Articular chondrocyte of knee joint (primary cell): ENCODE results near the gene RAB19. TPM values are rescaled to one million over a fixed set of nuclear protein-coding genes. Genes with fewer than 3 reads are reported as not detected.
A peak's percentile ranks its signal among the peaks of the same experiment; 100 is the strongest.

Experiments
- small RNA-seq: library from RNA; depleted of rRNA; stranded (forward); fragments of <200 nt; gene quantifications from one replicate; pipeline ENCODE3, GENCODE V24; 2012
- total RNA-seq: library from RNA; depleted of rRNA; stranded (reverse); fragments of >200 nt; gene quantifications from 2 replicates; pipeline ENCODE4 v1.2.3, GENCODE V29; 2012

RAB19 gene
- 0.22 TPM in 1 of 2 replicates, not detected in the other for total RNA-seq

GRCh38 chr7:140403878-140404564 lies at the start of gene RAB19:
TSS of gene RAB19 (plus strand) at chr7:140404058. CDS start at chr7:140407647, 3,589 bp downstream.

GRCh38 chr7:140397784-140398750 lies 5.8 kb upstream of the RAB19 start, which contains the start of gene SLC37A3:
TSS of gene SLC37A3 (minus strand) at chr7:140398530. CDS start at chr7:140382526, 16,004 bp downstream.

Small RNAs within 50 kb of the gene (small RNA-seq; reads per million reads assigned to genes)
- gene RNA5SP247 (not detected), gene RNA5SP248 (28.3 reads per million, percentile 96 among the genes with 10 or more reads in this experiment)

Other genes with a start within 250 kb of the RAB19 start
- gene KDM7A, start 227.1 kb upstream of the RAB19 start, total RNA-seq, result 19.0 and 23.8 TPM in 2 replicates
- 49.2 and 58.7 TPM in 2 replicates for gene SLC37A3, start 5.5 kb upstream of the RAB19 start, total RNA-seq
- 65.6 and 67.3 TPM in 2 replicates for gene MKRN1, start 75.4 kb downstream of the RAB19 start, total RNA-seq
- gene DENND2A, start 236.8 kb downstream of the RAB19 start, total RNA-seq, result 0.78 and 0.97 TPM in 2 replicates